Thyroid gland (tissue), 4 donors: ENCODE results near the gene TMA7.

Experiments used
- POLR2A ChIP-seq, 2 donors: fragments of 450-650 bp; IDR thresholded peaks; one replicate each; pipeline ENCODE4 v1.6.1; 2017; ENCODE audit warnings: antibody characterized with exemption in 2 of 2, mild to moderate bottlenecking in 2 of 2, moderate library complexity in 1 of 2
- TF ChIP-seq, protein P1 (sequence below), 6 experiments: fragments of 200-600 bp in 3 of 6; fragments of 450-650 bp in 3 of 6; sonication (generic) in 3 of 6; IDR thresholded peaks; one replicate each; pipeline ENCODE4 v1.5.1; 2016 to 2019; ENCODE audit warnings: antibody characterized with exemption in 6 of 6, mild to moderate bottlenecking in 2 of 6, inconsistent platforms in 1 of 6, moderate library complexity in 1 of 6

- TF ChIP-seq, protein P1, sequence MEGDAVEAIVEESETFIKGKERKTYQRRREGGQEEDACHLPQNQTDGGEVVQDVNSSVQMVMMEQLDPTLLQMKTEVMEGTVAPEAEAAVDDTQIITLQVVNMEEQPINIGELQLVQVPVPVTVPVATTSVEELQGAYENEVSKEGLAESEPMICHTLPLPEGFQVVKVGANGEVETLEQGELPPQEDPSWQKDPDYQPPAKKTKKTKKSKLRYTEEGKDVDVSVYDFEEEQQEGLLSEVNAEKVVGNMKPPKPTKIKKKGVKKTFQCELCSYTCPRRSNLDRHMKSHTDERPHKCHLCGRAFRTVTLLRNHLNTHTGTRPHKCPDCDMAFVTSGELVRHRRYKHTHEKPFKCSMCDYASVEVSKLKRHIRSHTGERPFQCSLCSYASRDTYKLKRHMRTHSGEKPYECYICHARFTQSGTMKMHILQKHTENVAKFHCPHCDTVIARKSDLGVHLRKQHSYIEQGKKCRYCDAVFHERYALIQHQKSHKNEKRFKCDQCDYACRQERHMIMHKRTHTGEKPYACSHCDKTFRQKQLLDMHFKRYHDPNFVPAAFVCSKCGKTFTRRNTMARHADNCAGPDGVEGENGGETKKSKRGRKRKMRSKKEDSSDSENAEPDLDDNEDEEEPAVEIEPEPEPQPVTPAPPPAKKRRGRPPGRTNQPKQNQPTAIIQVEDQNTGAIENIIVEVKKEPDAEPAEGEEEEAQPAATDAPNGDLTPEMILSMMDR (IDR thresholded peaks at IDR 0.05), result no peak
- no peak for TF ChIP-seq POLR2A (IDR thresholded peaks at IDR 0.05)
Observed at GRCh38 chr3:48427630-48427962, 12.5 kb upstream of the TMA7 start.
